ENCODE results near the gene KLF1. TPM values are rescaled to one million over a fixed set of nuclear protein-coding genes. Genes with fewer than 3 reads are reported as not detected.

Gene KLF1
- total RNA-seq, 1 experiment from 2014 or later: 0.30 TPM

DNA sequence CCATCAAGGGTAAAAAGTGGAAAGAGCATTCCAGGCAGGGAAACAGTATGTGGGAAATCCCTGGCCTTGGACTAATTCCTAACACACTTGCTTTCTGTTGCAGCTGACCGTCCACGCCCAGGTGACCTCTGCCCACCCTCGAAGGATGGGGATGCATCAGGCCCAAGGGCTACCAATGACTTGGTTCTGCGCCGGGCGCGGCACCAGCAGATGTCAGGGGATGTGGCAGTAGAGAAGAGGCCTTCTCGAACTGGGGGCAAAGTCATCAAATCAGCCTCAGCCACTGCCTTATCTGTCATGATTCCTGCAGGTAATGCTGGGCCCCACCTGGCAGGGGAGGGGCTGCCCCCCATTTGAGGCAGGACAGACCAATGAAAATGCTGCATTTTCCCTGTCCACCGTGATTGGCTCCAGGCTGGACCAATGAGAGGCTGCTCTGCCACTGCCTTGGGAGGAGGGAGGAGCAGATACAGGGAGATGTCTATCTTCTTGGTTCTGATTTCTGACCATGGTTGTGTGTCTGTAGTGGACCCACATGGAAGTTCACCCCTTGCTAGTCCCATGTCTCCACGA is 18.4 kb downstream of the KLF1 start:
- BruUV-seq (replicated peaks): no TSS peak

DNA sequence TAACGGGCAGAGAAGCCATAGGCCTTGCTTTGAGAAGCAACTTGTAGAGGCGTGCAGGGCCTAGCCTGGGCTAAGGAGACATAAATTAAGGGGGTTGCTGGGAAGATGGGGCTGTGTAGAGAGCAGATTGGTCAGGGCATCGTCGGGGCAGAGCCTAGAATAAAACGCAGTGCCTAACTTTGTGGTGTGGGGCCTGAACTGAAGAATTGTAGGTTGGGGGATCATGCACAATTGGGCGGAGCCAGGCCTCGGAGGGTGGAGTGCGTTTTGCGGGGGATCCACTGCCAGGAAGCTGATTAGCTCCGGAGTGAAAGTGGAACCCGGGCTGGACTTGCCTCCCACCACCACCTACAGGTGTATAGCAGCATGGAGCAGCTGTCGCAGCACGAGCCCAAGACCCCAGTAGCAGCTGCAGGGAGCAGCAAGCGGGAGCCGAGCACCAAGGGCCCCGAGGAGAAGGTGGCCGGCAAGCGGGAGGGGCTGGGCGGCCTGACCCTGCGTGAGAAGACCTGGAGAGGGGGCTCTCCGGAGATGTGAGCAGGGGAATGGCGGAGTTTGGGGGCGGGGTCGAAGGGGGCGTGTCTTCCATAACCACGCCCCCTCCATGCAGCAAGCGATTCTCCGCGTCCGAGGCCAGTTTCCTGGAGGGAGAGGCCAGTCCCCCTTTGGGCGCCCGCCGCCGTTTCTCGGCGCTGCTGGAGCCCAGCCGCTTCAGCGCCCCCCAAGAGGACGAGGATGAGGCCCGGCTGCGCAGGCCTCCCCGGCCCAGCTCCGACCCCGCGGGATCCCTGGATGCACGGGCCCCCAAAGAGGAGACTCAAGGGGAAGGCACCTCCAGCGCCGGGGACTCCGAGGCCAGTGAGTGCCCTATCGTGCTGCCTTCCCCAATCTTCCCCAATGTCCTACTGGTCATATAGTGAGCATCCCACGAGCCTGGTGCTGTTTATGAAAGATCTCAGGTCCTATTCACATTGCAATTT is 19.6 kb downstream of the KLF1 start:
- no peaks in the 10 kb centered on the region for H3K27me3 ChIP-seq (replicated peaks; ENCODE audit: insufficient read depth, low read depth, low read length, poor library complexity)
- peak; percentile 87 for DNase-seq (ENCODE audit: low spot score)
- H3K4me1 ChIP-seq (ENCODE audit: insufficient read depth, low read length, poor library complexity, severe bottlenecking): peaks cover 9% of the 10 kb centered on the region
- BruUV-seq (replicated peaks): no TSS peak
- ChIA-PET CTCF (no interaction called here), POLR2A (ENCODE audit: low non-redundant PET) (no interaction called here)
- H3K36me3 ChIP-seq (ENCODE audit: insufficient read depth, low read length, poor library complexity, severe bottlenecking): no peaks in the 10 kb centered on the region
- peak overlapping the region; percentile 60 for H3K4me3 ChIP-seq (ENCODE audit: low read depth, low read length, poor library complexity, severe bottlenecking)
- TF ChIP-seq EZH2 (IDR thresholded peaks at IDR 0.05; ENCODE audit: borderline replicate concordance, low read depth, low read length, poor library complexity, severe bottlenecking): no peak
- TF ChIP-seq, protein P1, sequence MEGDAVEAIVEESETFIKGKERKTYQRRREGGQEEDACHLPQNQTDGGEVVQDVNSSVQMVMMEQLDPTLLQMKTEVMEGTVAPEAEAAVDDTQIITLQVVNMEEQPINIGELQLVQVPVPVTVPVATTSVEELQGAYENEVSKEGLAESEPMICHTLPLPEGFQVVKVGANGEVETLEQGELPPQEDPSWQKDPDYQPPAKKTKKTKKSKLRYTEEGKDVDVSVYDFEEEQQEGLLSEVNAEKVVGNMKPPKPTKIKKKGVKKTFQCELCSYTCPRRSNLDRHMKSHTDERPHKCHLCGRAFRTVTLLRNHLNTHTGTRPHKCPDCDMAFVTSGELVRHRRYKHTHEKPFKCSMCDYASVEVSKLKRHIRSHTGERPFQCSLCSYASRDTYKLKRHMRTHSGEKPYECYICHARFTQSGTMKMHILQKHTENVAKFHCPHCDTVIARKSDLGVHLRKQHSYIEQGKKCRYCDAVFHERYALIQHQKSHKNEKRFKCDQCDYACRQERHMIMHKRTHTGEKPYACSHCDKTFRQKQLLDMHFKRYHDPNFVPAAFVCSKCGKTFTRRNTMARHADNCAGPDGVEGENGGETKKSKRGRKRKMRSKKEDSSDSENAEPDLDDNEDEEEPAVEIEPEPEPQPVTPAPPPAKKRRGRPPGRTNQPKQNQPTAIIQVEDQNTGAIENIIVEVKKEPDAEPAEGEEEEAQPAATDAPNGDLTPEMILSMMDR (conservative IDR thresholded peaks at IDR 0.05; ENCODE audit: low read depth, low read length): no peak; the same call in 1 of the 2 replicates
- H3K9me3 ChIP-seq (ENCODE audit: low read depth, low read length, poor library complexity, severe bottlenecking): no peaks in the 10 kb centered on the region
- intact Hi-C loops (cut with micrococcal nuclease; ENCODE audit: unreplicated experiment): no loop called here
- peak overlapping the region; percentile 49 for H3K27ac ChIP-seq (ENCODE audit: low read depth, low read length, poor library complexity, severe bottlenecking)

More for the DNA sequence above, 18.4 kb downstream of the KLF1 start:
- intact Hi-C loops (cut with micrococcal nuclease; ENCODE audit: unreplicated experiment): no loop called here
- no peak overlapping the region for H3K27ac ChIP-seq (ENCODE audit: low read depth, low read length, poor library complexity, severe bottlenecking)
- no peak for TF ChIP-seq EZH2 (IDR thresholded peaks at IDR 0.05; ENCODE audit: borderline replicate concordance, low read depth, low read length, poor library complexity, severe bottlenecking)
- TF ChIP-seq, protein P1 (conservative IDR thresholded peaks at IDR 0.05; ENCODE audit: low read depth, low read length): no peak
- no peak overlapping the region for H3K4me3 ChIP-seq (ENCODE audit: low read depth, low read length, poor library complexity, severe bottlenecking)
- H3K36me3 ChIP-seq (ENCODE audit: insufficient read depth, low read length, poor library complexity, severe bottlenecking): no peaks in the 10 kb centered on the region
- CTCF ChIA-PET: no interaction called here
- DNase-seq (ENCODE audit: low spot score): no peak
- H3K27me3 ChIP-seq (replicated peaks; ENCODE audit: insufficient read depth, low read depth, low read length, poor library complexity): no peaks in the 10 kb centered on the region
- POLR2A ChIA-PET (ENCODE audit: low non-redundant PET): no interaction called here
- no peaks in the 10 kb centered on the region for H3K9me3 ChIP-seq (ENCODE audit: low read depth, low read length, poor library complexity, severe bottlenecking)
- H3K4me1 ChIP-seq (ENCODE audit: insufficient read depth, low read length, poor library complexity, severe bottlenecking): peaks cover 9% of the 10 kb centered on the region

DNA sequence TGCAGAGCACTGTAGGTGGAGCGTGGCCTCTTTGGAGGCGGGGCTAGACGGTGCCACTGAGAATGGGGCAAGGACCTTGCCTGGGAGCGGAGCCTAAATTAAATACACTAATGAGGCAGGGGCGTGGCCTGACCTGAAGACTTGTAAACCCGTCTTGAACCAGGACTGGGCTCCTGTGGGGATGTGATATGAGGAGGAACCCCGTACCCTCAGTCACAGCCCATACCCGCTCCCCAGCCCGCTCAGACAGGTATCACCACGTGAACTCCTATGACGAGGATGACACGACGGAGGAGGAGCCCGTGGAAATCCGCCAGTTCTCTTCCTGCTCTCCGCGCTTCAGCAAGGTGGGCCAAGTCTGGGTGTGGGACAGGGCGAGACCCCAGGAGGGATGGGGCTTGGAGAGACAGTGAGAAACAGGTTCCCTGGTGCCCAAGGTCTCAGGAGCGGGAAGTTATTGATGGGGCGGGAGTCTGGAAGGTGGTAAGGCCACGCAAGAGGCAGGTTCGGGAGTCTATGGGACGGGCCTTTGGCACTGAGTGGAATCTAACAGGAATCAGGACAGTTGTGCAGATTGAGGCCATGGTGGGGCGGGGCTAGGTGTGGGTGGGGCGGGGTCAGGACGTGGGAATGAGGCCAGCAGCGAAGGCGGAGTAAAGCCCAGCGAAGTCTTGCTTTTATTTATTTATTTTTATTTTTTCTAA is 20.4 kb downstream of the KLF1 start:
- Histone ChIP-seq H3K4me3 (ENCODE audit: low read depth, low read length, poor library complexity, severe bottlenecking) (no peak overlapping the region), H3K27ac (ENCODE audit: low read depth, low read length, poor library complexity, severe bottlenecking) (no peak overlapping the region), H3K27me3 (replicated peaks; ENCODE audit: insufficient read depth, low read depth, low read length, poor library complexity) (no peaks in the 10 kb centered on the region), H3K36me3 (ENCODE audit: insufficient read depth, low read length, poor library complexity, severe bottlenecking) (no peaks in the 10 kb centered on the region), H3K9me3 (ENCODE audit: low read depth, low read length, poor library complexity, severe bottlenecking) (no peaks in the 10 kb centered on the region), H3K4me1 (ENCODE audit: insufficient read depth, low read length, poor library complexity, severe bottlenecking) (peaks cover 9% of the 10 kb centered on the region)
- DNase-seq (ENCODE audit: low spot score): no peak
- TF ChIP-seq, protein P1 (conservative IDR thresholded peaks at IDR 0.05; ENCODE audit: low read depth, low read length): no peak
- no peak for TF ChIP-seq EZH2 (IDR thresholded peaks at IDR 0.05; ENCODE audit: borderline replicate concordance, low read depth, low read length, poor library complexity, severe bottlenecking)
- no TSS peak for BruUV-seq (replicated peaks)
- CTCF ChIA-PET: no interaction called here
- intact Hi-C loops (cut with micrococcal nuclease; ENCODE audit: unreplicated experiment): no loop called here
- POLR2A ChIA-PET (ENCODE audit: low non-redundant PET): no interaction called here
